ENCODE measurements around the gene YPEL3. TPM values are rescaled to one million over a fixed set of nuclear protein-coding genes. Genes with fewer than 3 reads are reported as not detected.

The YPEL3 gene
- total RNA-seq, 2 donors from 2014 or later: 69.2 to 105 TPM

GRCh38 chr16:30088237-30088831, 7.7 kb downstream of the YPEL3 start:
- H3K4me1 ChIP-seq (ENCODE audit: control insufficient read depth in 1 of 2, low read depth in 2 of 2): peaks cover 14 to 25% of the 10 kb centered on the region in 2 donors

GRCh38 chr16:30087181-30087898, 8.7 kb downstream of the YPEL3 start:
- H3K9me3 ChIP-seq: no peaks in the 10 kb centered on the region
- H3K27ac ChIP-seq: no peak overlapping the region
- no peak overlapping the region for H3K4me3 ChIP-seq
- TF ChIP-seq CTCF (IDR thresholded peaks at IDR 0.05): no peak
- no peaks in the 10 kb centered on the region for H3K27me3 ChIP-seq (replicated peaks; ENCODE audit: insufficient read depth)
- no peak for ATAC-seq (ENCODE audit: insufficient number of reproducible peaks, low FRiP score, low read depth)
- H3K36me3 ChIP-seq: peaks cover 30% of the 10 kb centered on the region
- DNase-seq (ENCODE audit: low spot score): no peak
- peaks cover 4 to 15% of the 10 kb centered on the region in 2 donors for H3K4me1 ChIP-seq (ENCODE audit: control insufficient read depth in 1 of 2, low read depth in 2 of 2)

More at GRCh38 chr16:30088237-30088831, 7.7 kb downstream of the YPEL3 start:
- no peak for DNase-seq (ENCODE audit: low spot score)
- Histone ChIP-seq H3K9me3 (no peaks in the 10 kb centered on the region), H3K36me3 (peaks cover 21% of the 10 kb centered on the region), H3K27ac (no peak overlapping the region), H3K4me3 (no peak overlapping the region), H3K27me3 (replicated peaks; ENCODE audit: insufficient read depth) (no peaks in the 10 kb centered on the region)
- no peak for ATAC-seq (ENCODE audit: insufficient number of reproducible peaks, low FRiP score, low read depth)
- TF ChIP-seq CTCF (IDR thresholded peaks at IDR 0.05): no peak

- TF ChIP-seq CTCF (IDR thresholded peaks at IDR 0.05): no peak
- Histone ChIP-seq H3K4me1 (ENCODE audit: control insufficient read depth in 1 of 2, low read depth in 2 of 2) (peaks cover 2 to 10% of the 10 kb centered on the region in 2 donors), H3K9me3 (no peaks in the 10 kb centered on the region), H3K27me3 (replicated peaks; ENCODE audit: insufficient read depth) (no peaks in the 10 kb centered on the region), H3K27ac (no peak overlapping the region), H3K4me3 (no peak overlapping the region), H3K36me3 (peaks cover 33% of the 10 kb centered on the region)
- no peak for ATAC-seq (ENCODE audit: insufficient number of reproducible peaks, low FRiP score, low read depth)
- DNase-seq (ENCODE audit: low spot score): no peak
These were observed 9.5 kb downstream of the YPEL3 start for GRCh38 chr16:30086291-30087140.

- DNase-seq (ENCODE audit: low spot score) (no peak), ATAC-seq (ENCODE audit: insufficient number of reproducible peaks, low FRiP score, low read depth) (no peak)
- H3K4me1 ChIP-seq (ENCODE audit: control insufficient read depth in 1 of 2, low read depth in 2 of 2): peaks cover 0 to 3% of the 10 kb centered on the region in 2 donors
- no peaks in the 10 kb centered on the region for H3K27me3 ChIP-seq (replicated peaks; ENCODE audit: insufficient read depth)
- H3K27ac ChIP-seq: peak overlapping the region; percentile 23 to 46
- peaks cover 40% of the 10 kb centered on the region for H3K36me3 ChIP-seq
- H3K4me3 ChIP-seq: no peak overlapping the region
- TF ChIP-seq CTCF (IDR thresholded peaks at IDR 0.05): no peak
- no peaks in the 10 kb centered on the region for H3K9me3 ChIP-seq
These were observed 10.2 kb downstream of the YPEL3 start for GRCh38 chr16:30085820-30086219.

- peak overlapping the region; percentile 23 to 46 for H3K27ac ChIP-seq
These were observed 10.8 kb downstream of the YPEL3 start for GRCh38 chr16:30085247-30085646.

More at GRCh38 chr16:30085247-30085646, 10.8 kb downstream of the YPEL3 start:
- H3K27me3 ChIP-seq (replicated peaks; ENCODE audit: insufficient read depth): no peaks in the 10 kb centered on the region
- TF ChIP-seq CTCF (IDR thresholded peaks at IDR 0.05): no peak
- no peaks in the 10 kb centered on the region for H3K4me1 ChIP-seq (ENCODE audit: control insufficient read depth in 1 of 2, low read depth in 2 of 2)
- H3K9me3 ChIP-seq: no peaks in the 10 kb centered on the region
- no peak for ATAC-seq (ENCODE audit: insufficient number of reproducible peaks, low FRiP score, low read depth)
- H3K36me3 ChIP-seq: peaks cover 43% of the 10 kb centered on the region
- H3K4me3 ChIP-seq: no peak overlapping the region
- DNase-seq (ENCODE audit: low spot score): no peak

All from thoracic aorta (tissue), 2 donors.